B cell (primary cell): ENCODE results near the gene TAF4.

Source experiments
- EZH2 ChIP-seq: IDR thresholded peaks from 2 replicates; pipeline ENCODE4 v1.6.1; 2012; ENCODE audit warnings: borderline replicate concordance, low read depth, mild to moderate bottlenecking, moderate library complexity, low read length; ENCODE audit not compliant: insufficient read depth, poor library complexity, severe bottlenecking
- TF ChIP-seq, protein P1 (sequence below): fragments of 200-600 bp; IDR thresholded peaks from one replicate; pipeline ENCODE4 v1.8.0; 2022; ENCODE audit warnings: antibody characterized with exemption, mild to moderate bottlenecking

DNA sequence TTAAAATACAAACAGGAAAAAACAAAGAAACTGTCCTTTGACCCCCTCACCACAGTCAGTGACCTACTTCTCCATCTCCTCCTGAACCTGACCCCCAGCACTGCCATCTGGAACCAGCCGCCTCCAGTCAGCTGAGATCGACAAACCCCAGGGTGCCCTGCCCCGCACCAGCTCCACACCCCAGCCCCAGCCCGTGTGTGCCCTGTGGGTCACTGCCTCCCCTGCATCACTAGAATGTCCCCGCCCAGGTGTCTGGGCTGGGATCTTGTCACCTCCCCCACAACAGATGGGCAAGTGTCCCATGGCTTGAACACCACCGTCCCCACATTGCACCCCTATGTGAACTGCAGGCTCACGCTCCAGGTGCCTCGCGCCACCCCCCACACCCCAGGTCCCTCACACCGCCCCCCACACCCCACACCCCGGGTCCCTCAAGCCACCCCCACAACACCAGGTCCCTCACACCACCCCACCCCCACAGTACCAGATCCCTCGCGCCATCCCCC lies 13.3 kb downstream of the TAF4 start:
- TF ChIP-seq, protein P1, sequence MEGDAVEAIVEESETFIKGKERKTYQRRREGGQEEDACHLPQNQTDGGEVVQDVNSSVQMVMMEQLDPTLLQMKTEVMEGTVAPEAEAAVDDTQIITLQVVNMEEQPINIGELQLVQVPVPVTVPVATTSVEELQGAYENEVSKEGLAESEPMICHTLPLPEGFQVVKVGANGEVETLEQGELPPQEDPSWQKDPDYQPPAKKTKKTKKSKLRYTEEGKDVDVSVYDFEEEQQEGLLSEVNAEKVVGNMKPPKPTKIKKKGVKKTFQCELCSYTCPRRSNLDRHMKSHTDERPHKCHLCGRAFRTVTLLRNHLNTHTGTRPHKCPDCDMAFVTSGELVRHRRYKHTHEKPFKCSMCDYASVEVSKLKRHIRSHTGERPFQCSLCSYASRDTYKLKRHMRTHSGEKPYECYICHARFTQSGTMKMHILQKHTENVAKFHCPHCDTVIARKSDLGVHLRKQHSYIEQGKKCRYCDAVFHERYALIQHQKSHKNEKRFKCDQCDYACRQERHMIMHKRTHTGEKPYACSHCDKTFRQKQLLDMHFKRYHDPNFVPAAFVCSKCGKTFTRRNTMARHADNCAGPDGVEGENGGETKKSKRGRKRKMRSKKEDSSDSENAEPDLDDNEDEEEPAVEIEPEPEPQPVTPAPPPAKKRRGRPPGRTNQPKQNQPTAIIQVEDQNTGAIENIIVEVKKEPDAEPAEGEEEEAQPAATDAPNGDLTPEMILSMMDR = no peak
- no peak for TF ChIP-seq EZH2
